GM13977 (cell line): ENCODE data around the gene RSU1.

ENCODE experiments used
- DNase-seq: peaks from one replicate; pipeline ENCODE4 v3.0.0; 2012; ENCODE audit warnings: low spot score
- in situ Hi-C: fragments of 300-500 bp; cut with MboI; formaldehyde crosslinking; loops from one replicate; pipeline ENCODE4 v1.12.0; 2022; ENCODE audit warnings: low sequenced_read_pairs, low pct_unique_long_range_greater_than_20kb, mixed read lengths, inconsistent platforms; ENCODE audit not compliant: unreplicated experiment
- TF ChIP-seq, protein P1 (sequence below): IDR thresholded peaks from 2 replicates; pipeline ENCODE4 v1.5.1; 2012; ENCODE audit warnings: mild to moderate bottlenecking, control low read depth; ENCODE audit not compliant: insufficient read depth; ENCODE audit errors: extremely low read depth, missing control alignments

RSU1 gene

DNA sequence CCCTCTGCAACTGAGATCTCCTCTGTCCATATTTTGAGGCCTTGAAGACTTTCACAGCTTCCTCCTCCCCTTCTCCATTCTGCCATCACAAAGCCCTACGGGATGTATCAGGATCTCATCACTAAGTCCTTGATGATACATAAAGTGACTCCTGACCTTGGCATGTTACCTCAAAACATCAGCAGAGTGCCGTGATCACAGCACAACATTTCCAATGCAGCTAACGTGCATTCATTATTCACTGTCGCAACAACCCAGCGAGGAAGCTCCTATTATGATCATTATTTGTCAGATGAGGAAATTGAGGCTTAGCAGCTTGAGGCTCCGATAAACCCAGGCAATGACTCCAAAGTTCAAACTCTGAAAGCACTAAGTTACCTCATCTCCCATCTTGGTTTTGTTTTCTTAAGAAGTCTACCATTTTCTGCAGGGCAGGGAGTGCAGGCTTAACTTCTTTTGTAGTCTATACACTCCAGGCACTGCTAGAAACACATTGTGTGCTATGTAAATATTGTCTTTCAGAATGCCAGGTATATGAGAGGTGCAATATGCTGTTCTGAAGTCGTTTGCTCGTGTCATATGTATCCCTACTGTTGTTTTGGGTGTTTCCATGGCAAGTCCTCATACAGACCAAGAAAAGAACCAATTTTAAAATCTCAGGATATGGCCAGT lies 215.0 kb downstream of the RSU1 start:
- in situ Hi-C loops = no loop called here
- TF ChIP-seq, protein P1, sequence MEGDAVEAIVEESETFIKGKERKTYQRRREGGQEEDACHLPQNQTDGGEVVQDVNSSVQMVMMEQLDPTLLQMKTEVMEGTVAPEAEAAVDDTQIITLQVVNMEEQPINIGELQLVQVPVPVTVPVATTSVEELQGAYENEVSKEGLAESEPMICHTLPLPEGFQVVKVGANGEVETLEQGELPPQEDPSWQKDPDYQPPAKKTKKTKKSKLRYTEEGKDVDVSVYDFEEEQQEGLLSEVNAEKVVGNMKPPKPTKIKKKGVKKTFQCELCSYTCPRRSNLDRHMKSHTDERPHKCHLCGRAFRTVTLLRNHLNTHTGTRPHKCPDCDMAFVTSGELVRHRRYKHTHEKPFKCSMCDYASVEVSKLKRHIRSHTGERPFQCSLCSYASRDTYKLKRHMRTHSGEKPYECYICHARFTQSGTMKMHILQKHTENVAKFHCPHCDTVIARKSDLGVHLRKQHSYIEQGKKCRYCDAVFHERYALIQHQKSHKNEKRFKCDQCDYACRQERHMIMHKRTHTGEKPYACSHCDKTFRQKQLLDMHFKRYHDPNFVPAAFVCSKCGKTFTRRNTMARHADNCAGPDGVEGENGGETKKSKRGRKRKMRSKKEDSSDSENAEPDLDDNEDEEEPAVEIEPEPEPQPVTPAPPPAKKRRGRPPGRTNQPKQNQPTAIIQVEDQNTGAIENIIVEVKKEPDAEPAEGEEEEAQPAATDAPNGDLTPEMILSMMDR = no peak
- DNase-seq = no peak

DNA sequence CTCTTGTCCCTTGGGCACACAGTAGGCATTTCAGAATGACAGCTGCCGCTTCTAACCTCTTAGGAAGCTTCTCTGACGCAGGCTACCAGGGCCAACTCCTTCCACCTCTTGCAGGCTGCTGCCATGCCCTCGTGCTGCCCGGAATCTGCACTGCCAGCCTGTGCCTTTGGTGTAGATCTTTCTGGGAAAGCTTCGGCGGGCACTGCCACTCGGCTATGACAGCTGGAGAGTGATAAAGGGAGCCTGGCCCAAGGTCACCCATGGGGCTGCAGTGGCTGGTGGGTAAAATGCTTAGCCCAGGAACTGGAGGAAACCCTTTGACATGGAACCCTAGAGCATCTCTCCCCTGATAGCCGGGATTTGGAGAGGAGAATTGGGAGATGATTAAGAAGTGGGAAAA lies 217.6 kb downstream of the RSU1 start:
- TF ChIP-seq, protein P1 = no peak
- no peak for DNase-seq
- in situ Hi-C loops = no loop called here

DNA sequence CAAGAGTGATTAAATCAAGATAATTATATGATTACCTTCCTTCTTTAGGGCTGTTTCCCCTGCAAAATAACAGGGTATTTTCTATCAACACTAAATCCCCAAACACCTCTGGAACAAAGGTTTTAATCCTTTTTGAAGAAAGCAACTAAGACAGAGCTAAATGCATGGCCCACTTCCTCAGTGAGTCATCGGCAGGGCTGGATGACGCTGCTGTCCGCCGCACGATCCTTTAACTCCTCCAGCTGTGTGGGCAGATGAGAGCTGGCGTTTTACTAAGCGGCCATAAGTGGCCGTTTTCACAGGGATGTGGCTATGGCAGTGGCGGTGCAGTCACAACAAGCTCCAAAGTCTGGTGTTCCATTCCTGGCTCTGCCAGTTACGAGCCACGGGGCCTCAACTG lies 219.6 kb downstream of the RSU1 start:
- DNase-seq = no peak
- in situ Hi-C loops = no loop called here
- TF ChIP-seq, protein P1 = no peak

DNA sequence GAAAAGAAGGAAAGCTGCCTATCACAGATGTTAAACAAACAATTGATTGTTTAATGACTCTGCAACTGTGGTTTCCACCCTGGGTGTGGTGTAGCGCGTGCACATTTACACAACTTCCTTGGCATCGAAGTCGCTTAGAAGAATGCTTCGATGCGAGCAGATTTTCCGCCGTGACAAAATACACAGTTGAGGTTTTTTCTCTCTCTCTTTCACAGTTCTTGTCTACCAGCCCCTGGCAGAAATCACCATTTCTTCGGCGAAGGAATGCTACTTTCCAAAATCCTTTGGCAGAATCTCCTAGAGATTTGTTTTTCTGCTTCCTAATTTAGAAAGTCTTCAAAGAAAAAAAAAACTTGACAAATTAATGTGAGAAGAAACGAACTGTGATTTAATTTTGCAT lies 224.8 kb downstream of the RSU1 start:
- in situ Hi-C loops = no loop called here
- TF ChIP-seq, protein P1 = no peak
- no peak for DNase-seq

DNA sequence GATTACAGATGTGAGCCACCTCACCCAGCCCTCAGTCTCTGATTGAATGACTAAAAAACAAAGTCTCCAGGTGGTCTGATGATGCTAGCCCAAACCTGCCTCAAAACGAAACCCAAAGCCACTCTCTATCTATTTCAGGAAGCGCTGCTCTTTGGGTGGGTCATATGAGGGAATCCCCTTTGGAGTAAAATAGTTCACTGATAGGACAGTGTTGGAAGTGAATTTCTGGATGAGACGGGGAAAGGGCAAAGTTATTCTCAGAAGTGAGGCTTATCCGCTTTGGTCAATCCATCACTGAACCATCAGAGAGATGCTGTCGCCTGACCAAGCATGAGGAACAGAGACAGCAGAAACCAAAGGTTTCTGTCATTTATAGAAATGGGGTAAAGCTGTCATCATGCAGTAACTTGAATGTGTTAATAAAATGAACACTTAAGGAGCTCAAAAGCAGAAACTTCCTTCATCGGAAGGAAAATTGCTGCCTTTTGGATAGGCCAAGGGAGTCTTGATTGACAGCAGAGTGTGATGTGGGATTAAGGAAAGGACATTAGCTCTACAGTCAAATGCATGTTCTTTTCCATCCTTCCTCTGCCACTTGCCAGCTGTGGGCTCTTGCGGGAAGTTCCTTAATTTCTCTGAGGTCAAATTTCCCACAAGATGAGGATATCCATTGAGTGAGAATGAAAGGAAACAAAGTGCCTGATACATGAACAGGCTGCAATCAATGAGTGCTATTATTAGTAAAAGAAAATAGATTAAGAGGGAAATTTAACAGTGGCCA lies 230.7 kb downstream of the RSU1 start:
- DNase-seq = peak; percentile 53
- in situ Hi-C loops = no loop called here

DNA sequence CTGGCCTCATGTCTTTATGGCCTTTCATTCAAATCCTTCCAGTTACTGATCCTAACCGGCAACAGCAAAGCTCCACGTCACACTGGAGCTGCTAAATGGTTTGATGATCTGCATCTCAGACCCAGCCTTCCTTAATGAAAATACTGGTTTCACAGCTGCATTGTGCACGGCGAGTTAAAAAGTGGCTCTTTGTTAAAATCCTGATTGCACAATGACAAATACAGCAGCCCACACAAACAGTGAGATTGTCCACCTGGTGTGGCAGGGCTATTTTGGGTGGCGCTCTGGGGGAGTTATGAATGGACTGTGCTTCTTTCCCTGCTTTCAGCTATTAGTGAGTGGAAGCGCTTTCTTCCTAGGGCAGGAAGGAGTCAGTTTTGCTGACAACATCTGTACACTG lies 232.1 kb downstream of the RSU1 start:
- peak; percentile 29 for DNase-seq
- TF ChIP-seq, protein P1 = no peak
- in situ Hi-C loops = no loop called here

More for the DNA sequence above, 230.7 kb downstream of the RSU1 start:
- TF ChIP-seq, protein P1 = no peak
